HEK293T (cell line): Measurements from ENCODE around the gene MDFIC2.
"Not testable (repeated sequence)": the region's sequence is repeated elsewhere in the genome, so short reads cannot be mapped to it uniquely, and the experiment has no call there.

ENCODE experiments used
- CTCF ChIA-PET: fragments of 350-600 bp; formaldehyde crosslinking; extraction: SDS; loops from one replicate; lab custom pipeline; 2021; ENCODE audit warnings: antibody characterized with exemption, inconsistent platforms; lab: Yijun Ruan, JAX
- POLR2A ChIA-PET: fragments of 350-600 bp; formaldehyde crosslinking; extraction: SDS; loops from one replicate; lab custom pipeline; 2020; ENCODE audit warnings: antibody characterized with exemption, inconsistent platforms; lab: Yijun Ruan, JAX
- DNase-seq: peaks from one replicate; pipeline ENCODE4 v3.0.0; 2012; ENCODE audit warnings: mixed read lengths; ENCODE audit errors: extremely low spot score
- ARNT ChIP-seq: fragments of 450-650 bp; IDR thresholded peaks from 2 replicates; pipeline ENCODE4 v1.6.1; 2017; ENCODE audit warnings: mild to moderate bottlenecking
- BHLHE40 ChIP-seq: fragments of 450-650 bp; IDR thresholded peaks from 2 replicates; pipeline ENCODE4 v1.6.1; 2016; ENCODE audit warnings: mild to moderate bottlenecking, moderate library complexity, borderline replicate concordance
- CTBP1 ChIP-seq: fragments of 450-650 bp; IDR thresholded peaks from 2 replicates; pipeline ENCODE4 v1.6.1; 2016; ENCODE audit warnings: borderline replicate concordance
- ELF4 ChIP-seq: fragments of 450-650 bp; IDR thresholded peaks from 2 replicates; pipeline ENCODE4 v1.6.1; 2017; ENCODE audit warnings: antibody characterized with exemption
- FOXA1 ChIP-seq: fragments of 450-650 bp; IDR thresholded peaks from 2 replicates; pipeline ENCODE4 v1.6.1; 2016; ENCODE audit warnings: mild to moderate bottlenecking
- FOXK2 ChIP-seq: fragments of 450-650 bp; IDR thresholded peaks from 2 replicates; pipeline ENCODE4 v1.6.1; 2016; ENCODE audit warnings: mild to moderate bottlenecking
- FOXM1 ChIP-seq: fragments of 450-650 bp; IDR thresholded peaks from 2 replicates; pipeline ENCODE4 v1.6.1; 2017; ENCODE audit warnings: mild to moderate bottlenecking, borderline replicate concordance
- HDGF ChIP-seq: fragments of 450-650 bp; IDR thresholded peaks from 2 replicates; pipeline ENCODE4 v1.6.1; 2017; ENCODE audit warnings: antibody characterized with exemption, borderline replicate concordance
- L3MBTL2 ChIP-seq: fragments of 450-650 bp; conservative IDR thresholded peaks from 2 replicates; pipeline ENCODE4 v1.6.1; 2016; ENCODE audit warnings: mild to moderate bottlenecking
- LEF1 ChIP-seq: fragments of 450-650 bp; IDR thresholded peaks from 2 replicates; pipeline ENCODE4 v1.6.1; 2017; ENCODE audit warnings: mild to moderate bottlenecking, borderline replicate concordance
- NFRKB ChIP-seq: fragments of 450-650 bp; IDR thresholded peaks from 2 replicates; pipeline ENCODE4 v1.6.1; 2016; ENCODE audit warnings: mild to moderate bottlenecking, moderate library complexity
- SP1 ChIP-seq: fragments of 450-650 bp; IDR thresholded peaks from 2 replicates; pipeline ENCODE4 v1.6.1; 2017
- SUZ12 ChIP-seq: fragments of 450-650 bp; IDR thresholded peaks from 2 replicates; pipeline ENCODE4 v1.6.1; 2016; ENCODE audit warnings: mild to moderate bottlenecking
- TARDBP ChIP-seq: fragments of 450-650 bp; IDR thresholded peaks from 2 replicates; pipeline ENCODE4 v1.6.1; 2016
- ZNF384 ChIP-seq: fragments of 450-650 bp; IDR thresholded peaks from 2 replicates; pipeline ENCODE4 v1.6.1; 2016
- TF ChIP-seq, protein P1 (sequence below): fragments of 450-650 bp; IDR thresholded peaks from 2 replicates; pipeline ENCODE4 v1.6.1; 2016

Gene MDFIC2

DNA sequence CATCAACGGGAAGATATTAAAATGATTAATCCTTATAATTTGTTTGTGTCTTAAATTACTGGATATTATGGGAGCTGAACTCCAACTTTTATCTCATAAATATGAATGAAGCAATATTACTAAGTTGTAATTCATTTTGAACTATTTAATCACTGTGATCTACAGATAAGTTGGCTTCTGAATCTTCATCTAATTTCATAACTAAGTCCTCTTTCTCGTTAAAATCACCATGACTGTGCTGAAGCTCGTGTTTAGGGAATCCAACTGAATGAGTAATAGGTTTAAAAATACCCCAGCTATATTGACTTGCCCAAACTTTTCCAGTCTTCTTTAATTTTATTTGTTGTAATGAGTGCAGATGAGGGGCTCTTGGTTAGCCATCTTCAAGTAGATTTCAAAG lies 14.1 kb downstream of the MDFIC2 start:
- DNase-seq = no peak
- ChIA-PET POLR2A (no interaction called here), CTCF (no interaction called here)
- TF ChIP-seq ZNF384 (no peak), ARNT (no peak), HDGF (no peak), FOXA1 (no peak), SP1 (no peak), FOXM1 (no peak), L3MBTL2 (no peak)

DNA sequence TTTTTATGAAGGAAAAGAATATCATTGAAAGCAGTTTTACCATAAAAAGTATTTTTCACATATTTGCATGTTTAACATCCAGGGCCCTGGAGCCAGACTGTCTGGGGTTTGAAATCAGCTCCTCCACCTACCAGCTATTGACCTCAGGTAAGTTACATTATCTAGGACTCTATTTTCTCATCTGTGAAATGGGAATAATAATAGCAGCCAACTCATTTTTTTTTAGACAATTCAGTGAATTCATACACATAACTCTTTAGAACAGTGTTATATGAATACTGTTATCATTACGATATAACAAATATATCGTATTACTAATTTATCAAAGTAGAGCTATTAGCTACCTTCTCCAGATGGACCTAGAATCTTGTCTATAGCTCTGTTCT lies 21.3 kb downstream of the MDFIC2 start:
- ChIA-PET POLR2A (no interaction called here), CTCF (no interaction called here)
- no peak for DNase-seq
- no peak for TF ChIP-seq HDGF
- TF ChIP-seq, protein P1, sequence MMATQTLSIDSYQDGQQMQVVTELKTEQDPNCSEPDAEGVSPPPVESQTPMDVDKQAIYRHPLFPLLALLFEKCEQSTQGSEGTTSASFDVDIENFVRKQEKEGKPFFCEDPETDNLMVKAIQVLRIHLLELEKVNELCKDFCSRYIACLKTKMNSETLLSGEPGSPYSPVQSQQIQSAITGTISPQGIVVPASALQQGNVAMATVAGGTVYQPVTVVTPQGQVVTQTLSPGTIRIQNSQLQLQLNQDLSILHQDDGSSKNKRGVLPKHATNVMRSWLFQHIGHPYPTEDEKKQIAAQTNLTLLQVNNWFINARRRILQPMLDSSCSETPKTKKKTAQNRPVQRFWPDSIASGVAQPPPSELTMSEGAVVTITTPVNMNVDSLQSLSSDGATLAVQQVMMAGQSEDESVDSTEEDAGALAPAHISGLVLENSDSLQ = no peak

DNA sequence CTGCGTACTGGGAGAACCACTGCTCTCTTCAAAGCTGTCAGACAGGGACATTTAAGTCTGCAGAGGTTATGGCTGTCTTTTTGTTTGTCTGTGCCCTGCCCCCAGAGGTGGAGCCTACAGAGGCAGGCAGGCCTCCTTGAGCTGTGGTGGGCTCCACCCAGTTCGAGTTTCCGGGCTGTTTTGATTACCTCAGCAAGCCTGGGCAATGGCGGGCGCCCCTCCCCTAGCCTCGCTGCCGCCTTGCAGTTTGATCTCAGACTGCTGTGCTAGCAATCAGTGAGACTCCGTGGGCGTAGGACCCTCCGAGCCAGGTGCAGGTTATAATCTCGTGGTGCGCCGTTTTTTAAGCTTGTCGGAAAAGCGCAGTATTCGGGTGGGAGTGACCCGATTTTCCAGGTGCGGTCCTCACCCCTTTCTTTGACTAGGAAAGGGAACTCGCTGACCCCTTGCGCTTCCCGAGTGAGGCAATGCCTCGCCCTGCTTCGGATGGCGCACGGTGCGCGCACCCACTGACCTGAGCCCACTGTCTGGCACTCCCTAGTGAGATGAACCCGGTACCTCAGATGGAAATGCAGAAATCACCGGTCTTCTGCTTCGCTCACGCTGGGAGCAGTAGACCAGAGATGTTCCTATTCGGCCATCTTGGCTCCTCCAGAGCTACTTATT lies 21.9 kb downstream of the MDFIC2 start:
- POLR2A ChIA-PET, CTCF ChIA-PET, DNase-seq: not testable (repeated sequence)

DNA sequence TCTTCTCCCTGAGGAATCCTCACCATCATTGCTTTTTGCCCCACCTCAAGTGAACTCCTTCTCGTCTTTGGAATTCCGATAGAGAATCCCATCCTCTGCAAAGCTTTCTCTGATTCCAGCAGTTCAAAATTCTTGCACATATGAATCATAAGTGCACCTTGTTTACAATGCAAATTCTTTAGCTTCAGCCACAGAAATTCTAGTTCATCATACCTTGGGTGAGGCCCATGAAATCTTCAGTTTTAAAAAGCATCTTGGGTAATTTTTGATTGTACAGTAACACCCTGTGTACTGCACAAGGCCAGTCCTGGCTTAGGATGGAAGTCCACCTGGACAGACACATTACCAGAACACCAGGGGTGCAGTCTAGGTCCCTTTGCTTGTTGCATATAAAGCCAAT lies 30.8 kb downstream of the MDFIC2 start:
- DNase-seq = no peak
- TF ChIP-seq LEF1 (no peak), SUZ12 (no peak), ELF4 (no peak), SP1 (no peak), ARNT (no peak), FOXM1 (no peak), NFRKB (no peak), FOXK2 (no peak), HDGF (no peak), L3MBTL2 (no peak), ZNF384 (no peak), BHLHE40 (no peak), CTBP1 (no peak), TARDBP (no peak), FOXA1 (no peak)
- TF ChIP-seq, protein P1 = no peak
- ChIA-PET CTCF (no interaction called here), POLR2A (no interaction called here)

DNA sequence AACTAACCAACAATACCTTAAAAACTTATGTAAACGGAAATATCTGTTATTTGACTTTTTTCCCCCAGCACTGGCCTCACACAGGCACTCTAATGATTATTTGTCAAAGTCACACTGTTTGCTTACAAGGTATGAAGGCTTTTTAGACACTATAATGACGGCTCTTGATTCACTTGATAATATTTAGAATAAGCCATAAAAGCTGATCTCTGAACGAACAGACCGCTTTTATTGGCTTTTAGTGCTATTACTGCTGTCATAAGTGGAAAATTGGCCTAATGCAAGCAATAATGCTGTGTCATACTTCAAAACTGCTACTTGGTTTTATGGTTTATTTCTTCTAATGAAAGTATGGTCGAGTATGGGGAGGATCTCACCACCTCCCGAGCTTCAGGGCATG lies 35.1 kb downstream of the MDFIC2 start:
- DNase-seq = peak; percentile 11
- ChIA-PET POLR2A (no interaction called here), CTCF (no interaction called here)
- TF ChIP-seq CTBP1 = no peak
- TF ChIP-seq, protein P1 = peak; percentile 72

DNA sequence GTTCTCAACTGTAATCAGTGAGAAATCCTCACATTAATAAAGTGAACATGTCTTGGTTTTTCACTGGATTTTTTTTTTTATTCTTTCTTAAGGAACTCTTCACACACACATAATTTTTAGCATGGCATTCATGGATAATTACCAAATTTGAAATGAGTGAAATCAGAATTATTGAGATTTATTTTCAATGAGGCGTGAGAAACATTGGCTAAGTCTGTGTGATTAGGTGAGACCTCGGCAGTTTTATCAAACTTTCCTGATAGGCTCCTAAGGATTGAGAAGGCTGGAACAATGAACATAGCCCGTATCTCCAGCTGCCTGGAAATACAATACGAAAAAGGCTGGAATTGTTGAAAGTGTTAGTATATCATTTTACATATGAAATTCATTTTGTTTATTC lies 35.5 kb downstream of the MDFIC2 start:
- DNase-seq = no peak
- TF ChIP-seq HDGF = no peak
- CTCF ChIA-PET = no interaction called here
- POLR2A ChIA-PET = no interaction called here

DNA sequence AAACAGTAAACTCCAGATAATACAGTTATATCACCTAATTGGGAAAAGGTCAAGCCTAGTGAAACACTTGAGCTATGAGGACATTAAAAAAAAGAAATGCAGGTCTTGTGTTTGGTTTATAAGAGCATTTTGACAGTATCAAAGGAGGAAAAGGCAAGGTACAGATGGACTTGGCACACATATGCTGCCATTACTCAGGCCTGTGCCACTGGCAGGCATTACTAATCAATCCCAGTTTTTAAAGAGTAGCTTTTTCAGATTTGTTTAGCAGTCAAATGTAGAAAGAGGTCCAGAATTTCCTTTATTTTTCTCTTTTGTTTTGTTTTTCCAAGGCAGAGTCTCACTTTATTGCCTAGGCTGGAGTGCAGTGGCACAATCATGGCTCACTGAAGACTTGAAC lies 38.9 kb downstream of the MDFIC2 start:
- ChIA-PET CTCF (no interaction called here), POLR2A (no interaction called here)

DNA sequence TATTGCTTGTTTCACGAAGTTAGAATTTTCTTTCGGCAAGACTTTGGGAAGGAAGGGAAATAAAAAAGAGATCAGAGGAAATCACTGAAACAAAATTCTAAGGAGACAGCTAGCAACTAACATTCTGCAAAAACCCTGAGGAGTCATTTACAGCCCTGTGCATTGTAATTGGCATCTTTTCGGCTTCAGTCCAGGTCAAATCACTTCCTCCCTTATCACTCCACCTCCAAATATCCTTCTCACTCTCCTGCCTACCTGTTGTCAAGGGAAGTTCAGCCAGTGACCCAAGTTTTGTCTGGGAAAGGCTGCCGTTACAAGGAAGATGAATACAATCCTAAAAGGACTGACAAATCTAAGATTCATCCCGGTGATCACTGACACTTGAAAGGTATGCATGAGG lies 39.6 kb downstream of the MDFIC2 start:
- ChIA-PET CTCF (no interaction called here), POLR2A (no interaction called here)
- no peak for TF ChIP-seq BHLHE40
- TF ChIP-seq LEF1 = no peak
- no peak for TF ChIP-seq ZNF384
- no peak for TF ChIP-seq TARDBP
- TF ChIP-seq L3MBTL2 = no peak
- TF ChIP-seq CTBP1 = no peak
- TF ChIP-seq FOXK2 = no peak
- no peak for TF ChIP-seq FOXM1
- no peak for TF ChIP-seq FOXA1
- DNase-seq = no peak

More for the DNA sequence above, 38.9 kb downstream of the MDFIC2 start:
- TF ChIP-seq ELF4 = no peak
- no peak for DNase-seq
